ENCODE results near the gene MAN2A1.

Gene MAN2A1

DNA sequence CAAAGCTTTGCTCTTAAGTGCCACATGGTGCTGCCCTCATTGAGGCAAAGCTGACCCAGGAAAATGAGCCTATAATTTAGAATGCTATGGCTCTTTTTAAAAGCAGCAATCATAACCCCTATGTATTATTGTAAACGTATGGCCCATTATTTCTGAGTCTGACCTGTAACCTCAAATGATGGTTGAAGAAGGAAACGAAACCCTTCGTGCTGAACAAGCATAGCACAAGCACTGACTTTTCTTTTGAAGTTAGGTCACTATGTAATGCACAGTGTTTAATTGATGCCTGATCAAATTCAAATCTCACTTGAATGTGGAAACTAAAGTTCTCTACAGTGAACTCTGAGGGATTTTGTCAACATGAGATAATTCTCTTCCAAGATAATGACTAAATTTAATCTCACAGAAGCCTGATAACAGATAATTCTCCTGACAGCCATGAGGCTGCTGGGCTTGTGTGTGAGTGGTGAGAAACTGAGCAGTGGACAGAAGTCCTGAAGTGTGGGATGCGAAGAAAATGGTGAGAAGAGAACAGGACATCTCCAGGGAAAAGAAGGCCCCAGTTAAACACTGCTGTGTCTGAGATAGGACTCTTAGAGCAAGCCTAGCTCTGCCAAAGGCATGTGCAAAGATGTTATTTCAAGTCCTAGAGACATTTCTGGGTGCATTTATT lies 226.9 kb downstream of the MAN2A1 start:
- H3K4me3 ChIP-seq (ENCODE audit: low read length), result no peak overlapping the region
- DNase-seq (ENCODE audit: low read depth, low spot score), result no peak
